Activated CD8-positive, alpha-beta memory T cell treated with anti-CD3 and anti-CD28 coated beads, Interleukin-2, amount 50 U/mL, for 1 hour (primary cell): ENCODE results near the gene PROKR2.

Experiments used
- DNase-seq: peaks from one replicate; pipeline ENCODE4 v3.0.0-alpha.2; 2020; ENCODE audit errors: extremely low read depth

PROKR2 gene

GRCh38 chr20:5282561-5282960 is 34.2 kb downstream of the PROKR2 start:
- DNase-seq = no peak

- DNase-seq = no peak
Observed at GRCh38 chr20:5279661-5280060, 37.1 kb downstream of the PROKR2 start.

GRCh38 chr20:5272268-5272667 is 44.5 kb downstream of the PROKR2 start:
- DNase-seq = no peak

GRCh38 chr20:5270603-5271002 is 46.2 kb downstream of the PROKR2 start:
- no peak for DNase-seq

- DNase-seq = no peak
Observed at GRCh38 chr20:5268449-5268848, 48.3 kb downstream of the PROKR2 start.

- no peak for DNase-seq
Observed at GRCh38 chr20:5267092-5267491, 49.7 kb downstream of the PROKR2 start.
